Fibroblast of mammary gland (primary cell): ENCODE results near the gene LY9.
"Not testable (repeated sequence)": the region's sequence is repeated elsewhere in the genome, so short reads cannot be mapped to it uniquely, and the experiment has no call there.

Source experiments
- DNase-seq: peaks from one replicate; pipeline ENCODE4 v3.0.0-alpha.2; 2010; ENCODE audit warnings: low read depth
- H3K4me3 ChIP-seq: 2 replicates; pipeline ENCODE4 v1.5.1; 2011; ENCODE audit warnings: low read depth, mild to moderate bottlenecking, low read length, moderate library complexity; ENCODE audit not compliant: control insufficient read depth
- TF ChIP-seq, protein P1 (sequence below): conservative IDR thresholded peaks from 2 replicates; pipeline ENCODE4 v1.5.1; 2011; ENCODE audit warnings: low read depth, low read length, inconsistent platforms; ENCODE audit not compliant: control insufficient read depth, insufficient read depth

LY9 gene

DNA sequence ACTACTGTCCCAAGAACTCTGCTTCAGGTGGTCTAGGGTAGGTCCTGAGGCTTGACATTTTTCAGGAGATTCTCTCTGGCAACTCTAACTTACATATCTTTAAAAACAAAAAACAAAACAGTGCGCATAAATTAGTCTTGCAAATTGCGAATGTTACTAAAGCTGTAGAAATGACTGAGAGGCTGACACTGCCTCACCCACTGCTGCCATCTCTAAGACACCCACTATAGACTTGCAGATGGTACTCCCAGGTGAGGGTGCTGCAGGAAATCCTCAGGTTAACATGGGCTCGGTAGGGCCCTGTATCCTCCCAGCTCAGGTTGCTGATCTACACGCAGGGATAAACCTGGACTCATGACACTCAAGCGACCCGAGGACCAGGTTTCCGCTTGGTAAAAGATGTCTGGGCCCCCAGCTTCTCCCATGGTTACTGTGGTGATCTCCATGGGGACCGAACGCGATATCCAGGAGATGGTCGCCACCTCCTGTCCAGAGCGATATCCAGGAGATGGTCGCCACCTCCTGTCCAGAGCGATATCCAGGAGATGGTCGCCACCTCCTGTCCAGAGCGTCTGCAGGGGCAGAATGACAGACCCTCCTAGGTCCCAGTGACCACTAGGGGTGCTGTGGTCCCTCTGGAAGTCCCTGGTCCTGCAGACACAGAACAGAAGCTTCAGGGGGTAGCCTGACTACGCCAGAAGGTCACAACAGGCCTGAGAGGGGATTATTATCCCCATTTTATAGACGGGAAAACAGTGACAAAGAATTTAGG is 16.2 kb upstream of the LY9 start:
- no peak for DNase-seq

DNA sequence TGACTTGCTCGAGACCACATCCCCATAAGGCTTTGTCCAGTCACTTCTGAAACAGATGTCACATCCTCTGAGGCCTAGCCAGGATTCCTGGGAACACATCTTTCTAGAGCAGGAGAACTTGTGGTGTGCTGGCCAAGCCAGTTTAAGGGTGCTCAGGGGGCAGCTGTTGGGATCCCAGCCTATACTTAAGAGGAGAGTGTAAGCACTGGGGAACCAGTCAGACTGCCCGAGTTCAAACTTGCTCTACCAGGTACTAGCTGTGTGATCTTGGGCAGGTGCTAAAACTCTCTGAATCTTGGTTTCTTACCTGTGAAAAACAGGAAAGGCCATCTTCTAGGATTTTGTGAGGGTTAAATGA is 15.6 kb upstream of the LY9 start:
- TF ChIP-seq, protein P1, sequence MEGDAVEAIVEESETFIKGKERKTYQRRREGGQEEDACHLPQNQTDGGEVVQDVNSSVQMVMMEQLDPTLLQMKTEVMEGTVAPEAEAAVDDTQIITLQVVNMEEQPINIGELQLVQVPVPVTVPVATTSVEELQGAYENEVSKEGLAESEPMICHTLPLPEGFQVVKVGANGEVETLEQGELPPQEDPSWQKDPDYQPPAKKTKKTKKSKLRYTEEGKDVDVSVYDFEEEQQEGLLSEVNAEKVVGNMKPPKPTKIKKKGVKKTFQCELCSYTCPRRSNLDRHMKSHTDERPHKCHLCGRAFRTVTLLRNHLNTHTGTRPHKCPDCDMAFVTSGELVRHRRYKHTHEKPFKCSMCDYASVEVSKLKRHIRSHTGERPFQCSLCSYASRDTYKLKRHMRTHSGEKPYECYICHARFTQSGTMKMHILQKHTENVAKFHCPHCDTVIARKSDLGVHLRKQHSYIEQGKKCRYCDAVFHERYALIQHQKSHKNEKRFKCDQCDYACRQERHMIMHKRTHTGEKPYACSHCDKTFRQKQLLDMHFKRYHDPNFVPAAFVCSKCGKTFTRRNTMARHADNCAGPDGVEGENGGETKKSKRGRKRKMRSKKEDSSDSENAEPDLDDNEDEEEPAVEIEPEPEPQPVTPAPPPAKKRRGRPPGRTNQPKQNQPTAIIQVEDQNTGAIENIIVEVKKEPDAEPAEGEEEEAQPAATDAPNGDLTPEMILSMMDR = no peak
- DNase-seq = no peak

More for the DNA sequence above, 16.2 kb upstream of the LY9 start:
- TF ChIP-seq, protein P1 = no peak
- H3K4me3 ChIP-seq = no peak overlapping the region

DNA sequence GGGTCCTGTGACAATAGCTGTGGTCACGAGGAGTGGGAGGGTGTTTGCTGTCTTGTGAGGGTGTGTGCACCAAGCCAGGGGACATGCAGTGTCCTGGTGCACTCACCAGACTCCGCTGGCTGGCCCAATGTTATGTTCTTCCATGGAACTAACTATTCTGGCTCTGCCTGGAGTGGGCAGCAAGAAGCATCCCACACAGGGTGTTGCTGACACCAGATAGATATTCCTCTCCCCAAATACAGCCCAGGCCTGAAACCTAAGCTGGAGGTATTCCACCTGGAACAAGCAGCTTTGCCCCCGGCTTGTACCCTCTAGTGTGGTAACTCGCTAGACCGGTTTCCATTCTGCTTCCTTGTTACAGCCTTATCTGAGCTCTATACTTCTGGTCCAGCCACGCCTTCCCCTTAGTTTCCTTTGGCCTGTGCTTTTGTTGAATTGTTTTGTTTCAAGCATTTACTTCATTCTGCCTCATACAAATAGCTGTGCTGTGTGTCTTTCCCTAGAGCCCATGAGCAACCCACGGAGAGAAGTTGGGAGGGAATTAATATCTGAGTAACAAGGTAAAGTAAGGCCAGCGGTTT is 14.7 kb upstream of the LY9 start:
- TF ChIP-seq, protein P1 = no peak
- no peak for DNase-seq
- no peak overlapping the region for H3K4me3 ChIP-seq

More for the DNA sequence above, 15.6 kb upstream of the LY9 start:
- H3K4me3 ChIP-seq = no peak overlapping the region

DNA sequence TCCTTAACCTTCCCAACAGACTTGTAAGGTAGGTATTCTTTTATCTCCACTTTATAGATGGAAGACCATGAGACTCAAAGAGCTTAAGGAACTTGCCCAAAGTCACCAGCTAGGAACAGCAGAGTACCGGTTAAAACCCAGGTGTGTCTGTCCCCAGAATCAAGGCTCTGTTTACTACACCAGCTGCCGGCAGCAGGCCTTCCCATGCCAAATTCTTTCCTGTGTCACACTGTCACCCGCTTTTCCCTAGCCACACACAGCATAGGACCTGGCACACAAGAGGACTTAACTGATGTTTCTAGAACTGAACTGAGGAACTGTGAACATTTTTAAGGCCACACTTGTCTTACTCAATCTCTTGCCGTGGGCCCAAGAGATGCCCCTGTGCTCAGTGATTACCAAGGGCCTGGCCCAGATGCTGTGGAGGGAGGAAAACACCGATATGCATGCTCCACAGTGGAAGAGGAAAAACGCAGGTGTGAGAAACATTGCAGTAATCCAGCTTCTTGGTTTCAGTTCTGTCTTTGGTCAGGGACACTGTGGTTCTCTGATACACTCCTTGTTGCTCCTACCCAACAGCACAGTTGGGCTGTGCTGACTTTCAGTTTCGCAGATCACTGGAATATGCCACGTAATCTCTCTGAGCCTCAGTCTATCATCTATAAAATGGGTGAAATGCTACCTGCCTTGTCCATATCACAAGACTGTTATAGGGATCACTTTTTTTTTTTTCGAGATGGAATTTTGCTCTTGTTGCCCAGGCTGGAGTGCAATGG is 13.9 kb upstream of the LY9 start:
- no peak for DNase-seq
- no peak overlapping the region for H3K4me3 ChIP-seq
- TF ChIP-seq, protein P1 = no peak

DNA sequence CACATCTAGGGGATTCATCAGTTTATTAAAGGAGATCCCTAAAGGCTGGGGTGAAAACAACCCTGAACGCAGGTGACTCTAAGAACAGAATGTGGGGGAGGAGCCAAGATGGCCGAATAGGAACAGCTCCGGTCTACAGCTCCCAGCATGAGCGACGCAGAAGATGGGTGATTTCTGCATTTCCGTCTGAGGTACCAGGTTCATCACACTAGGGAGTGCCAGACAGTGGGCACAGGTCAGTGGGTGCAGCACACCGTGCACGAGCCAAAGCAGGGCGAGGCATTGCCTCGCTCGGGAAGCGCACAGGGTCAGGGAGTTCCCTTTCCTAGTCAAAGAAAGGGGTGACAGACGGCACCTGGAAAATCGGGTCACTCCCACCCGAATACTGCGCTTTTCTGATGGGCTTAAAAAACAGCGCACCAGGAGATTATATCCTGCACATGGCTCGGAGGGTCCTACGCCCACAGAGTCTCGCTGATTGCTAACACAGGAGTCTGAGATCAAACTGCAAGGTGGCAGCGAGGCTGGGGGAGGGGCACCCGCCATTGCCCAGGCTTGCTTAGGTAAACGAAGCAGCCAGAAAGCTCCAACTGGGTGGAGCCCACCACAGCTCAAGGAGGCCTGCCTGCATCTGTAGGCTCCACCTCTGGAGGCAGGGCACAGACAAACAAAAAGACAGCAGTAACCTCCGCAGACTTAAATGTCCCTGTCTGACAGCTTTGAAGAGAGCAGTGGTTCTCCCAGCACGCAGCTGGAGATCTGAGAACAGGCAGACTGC is 12.8 kb upstream of the LY9 start:
- H3K4me3 ChIP-seq, DNase-seq: not testable (repeated sequence)

DNA sequence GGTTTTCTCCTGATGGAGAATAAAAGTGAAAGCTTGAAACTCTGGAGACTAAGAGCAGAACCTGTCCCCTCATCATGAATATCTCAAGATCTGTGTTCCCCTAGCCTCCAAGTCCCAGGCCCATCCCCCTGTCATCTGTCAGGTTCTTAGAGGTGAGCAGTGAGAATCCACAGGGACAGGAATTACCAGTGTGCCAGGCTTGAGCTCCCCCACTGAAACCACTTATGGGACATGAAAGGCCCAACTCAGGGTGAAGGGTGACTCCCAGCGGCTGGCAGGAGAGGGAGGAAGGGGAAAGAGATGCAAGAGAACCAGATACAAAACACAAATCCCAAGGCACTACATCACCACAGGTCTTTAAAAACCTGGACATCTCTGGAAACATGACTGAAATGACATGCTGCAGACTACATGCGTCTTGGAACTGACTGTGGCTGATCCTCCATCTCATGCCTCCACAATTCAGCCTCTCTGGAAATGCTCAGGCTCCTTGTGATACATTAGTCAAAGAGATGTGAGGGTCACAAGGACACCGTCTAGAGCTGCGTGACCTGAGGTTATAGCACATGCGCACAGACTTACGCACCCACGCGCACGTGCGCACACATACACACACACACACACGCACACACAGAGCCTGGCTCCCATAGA is 6.8 kb upstream of the LY9 start:
- no peak for DNase-seq
- no peak overlapping the region for H3K4me3 ChIP-seq
- TF ChIP-seq, protein P1 = no peak
